ENCODE results near the gene PEBP1. TPM values are rescaled to one million over a fixed set of nuclear protein-coding genes. Genes with fewer than 3 reads are reported as not detected.
"Not testable (repeated sequence)": the region's sequence is repeated elsewhere in the genome, so short reads cannot be mapped to it uniquely, and the experiment has no call there.

The PEBP1 gene
- total RNA-seq, 1 donor from 2014 or later: 205 TPM

GRCh38 chr12:118109088-118109487 is 26.8 kb upstream of the PEBP1 start:
- DNase-seq (ENCODE audit: low spot score): no peak
- Mint-ChIP-seq H3K9me3 (no peaks in the 10 kb centered on the region), H3K27me3 (ENCODE audit: insufficient read depth) (peaks cover 7% of the 10 kb centered on the region), H3K4me3 (no peak overlapping the region), H3K36me3 (ENCODE audit: low read depth) (no peaks in the 10 kb centered on the region), H3K27ac (no peak overlapping the region), H3K4me1 (ENCODE audit: low read depth) (peaks cover 5% of the 10 kb centered on the region)
- intact Hi-C loops (cut with micrococcal nuclease): no loop called here

- H3K36me3 Mint-ChIP-seq (ENCODE audit: low read depth): no peaks in the 10 kb centered on the region
- H3K9me3 Mint-ChIP-seq: no peaks in the 10 kb centered on the region
- no peak for DNase-seq (ENCODE audit: low spot score)
- intact Hi-C loops (cut with micrococcal nuclease): no loop called here
- H3K27me3 Mint-ChIP-seq (ENCODE audit: insufficient read depth): peaks cover 2% of the 10 kb centered on the region
- H3K27ac Mint-ChIP-seq: no peak overlapping the region
- H3K4me3 Mint-ChIP-seq: no peak overlapping the region
- peaks cover 14% of the 10 kb centered on the region for H3K4me1 Mint-ChIP-seq (ENCODE audit: low read depth)
Measured at GRCh38 chr12:118119449-118119879, 16.5 kb upstream of the PEBP1 start.

DNA sequence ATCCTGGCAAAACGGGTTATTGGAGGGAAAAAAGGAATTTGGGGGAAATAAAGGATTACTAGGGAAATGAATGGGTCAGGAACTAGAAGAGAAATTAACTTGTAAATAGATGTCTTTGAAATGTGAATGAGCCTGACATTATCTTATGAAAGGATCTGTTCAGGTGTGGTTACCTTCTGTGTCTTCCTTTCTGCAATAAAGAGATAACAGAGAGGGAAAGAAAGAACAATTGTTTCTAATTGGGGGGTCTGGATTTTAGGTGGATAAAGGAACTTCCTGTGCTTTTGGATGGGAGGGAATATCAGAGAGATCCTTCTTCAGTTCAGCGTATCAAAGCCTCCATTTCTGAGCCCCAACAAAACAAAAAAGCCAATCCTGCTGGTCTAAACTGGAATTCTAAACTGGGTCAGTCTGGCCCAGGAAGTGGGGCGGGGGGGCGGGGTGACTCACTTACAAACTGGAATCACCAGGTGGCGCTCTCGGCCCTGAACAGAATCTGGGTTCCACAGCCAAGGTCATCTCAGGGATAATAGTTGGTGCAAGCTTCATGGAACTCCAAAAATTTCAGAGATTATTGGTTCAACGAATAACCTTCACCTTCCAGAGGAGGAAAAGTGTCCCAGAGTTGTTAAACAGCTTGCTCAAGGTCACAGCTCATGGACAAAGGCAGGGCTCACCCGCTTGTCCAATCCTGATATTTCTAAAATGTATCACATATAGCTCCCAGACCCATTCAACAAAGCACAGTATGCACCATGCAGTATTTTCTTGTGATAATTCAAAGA is 15.2 kb upstream of the PEBP1 start:
- Mint-ChIP-seq H3K9me3 (no peaks in the 10 kb centered on the region), H3K27me3 (ENCODE audit: insufficient read depth) (peaks cover 2% of the 10 kb centered on the region), H3K4me3 (no peak overlapping the region), H3K36me3 (ENCODE audit: low read depth) (no peaks in the 10 kb centered on the region), H3K27ac (no peak overlapping the region), H3K4me1 (ENCODE audit: low read depth) (peaks cover 14% of the 10 kb centered on the region)
- intact Hi-C loops (cut with micrococcal nuclease): loop anchor here (1.0 to 5.0 kb wide), 5 partner anchors 16 to 253 kb away; partner anchors contain the start of gene PEBP1
- peak; percentile 28 for DNase-seq (ENCODE audit: low spot score)

DNA sequence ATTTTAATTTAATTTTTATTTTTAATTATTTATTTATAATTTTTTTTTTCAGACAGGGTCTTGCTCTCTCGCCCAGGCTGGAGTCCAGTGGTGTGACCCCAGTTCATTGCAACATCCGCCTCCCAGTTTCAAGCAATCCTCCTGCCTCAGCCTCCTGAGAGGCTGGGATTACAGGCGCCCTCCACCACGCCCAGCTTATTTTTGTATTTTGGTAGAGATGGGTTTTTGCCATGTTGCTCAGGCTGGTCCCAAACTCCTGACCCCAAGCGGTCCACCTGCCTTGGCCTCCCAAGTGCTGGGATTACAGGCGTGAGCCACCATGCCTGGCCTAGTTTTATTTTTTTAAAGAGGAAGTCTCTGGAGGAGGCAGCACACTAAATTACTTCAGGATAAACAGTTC is 13.7 kb upstream of the PEBP1 start:
- no peak for DNase-seq (ENCODE audit: low spot score)
- Mint-ChIP-seq H3K36me3 (ENCODE audit: low read depth) (no peaks in the 10 kb centered on the region), H3K27ac (no peak overlapping the region), H3K27me3 (ENCODE audit: insufficient read depth) (peaks cover 2% of the 10 kb centered on the region), H3K4me3 (no peak overlapping the region), H3K4me1 (ENCODE audit: low read depth) (peaks cover 14% of the 10 kb centered on the region), H3K9me3 (no peaks in the 10 kb centered on the region)
- intact Hi-C loops (cut with micrococcal nuclease): loop anchor here (5.0 kb wide), 2 partner anchors 235 to 245 kb away; no protein-coding TSS in a partner anchor

- H3K4me1 Mint-ChIP-seq (ENCODE audit: low read depth): peaks cover 14% of the 10 kb centered on the region
- H3K9me3 Mint-ChIP-seq: no peaks in the 10 kb centered on the region
- H3K4me3 Mint-ChIP-seq: no peak overlapping the region
- intact Hi-C loops (cut with micrococcal nuclease): loop anchor here (5.0 kb wide), 2 partner anchors 233 to 247 kb away; no protein-coding TSS in a partner anchor
- DNase-seq (ENCODE audit: low spot score): no peak
- no peaks in the 10 kb centered on the region for H3K27me3 Mint-ChIP-seq (ENCODE audit: insufficient read depth)
- no peak overlapping the region for H3K27ac Mint-ChIP-seq
- H3K36me3 Mint-ChIP-seq (ENCODE audit: low read depth): no peaks in the 10 kb centered on the region
Measured at GRCh38 chr12:118124333-118124874, 11.5 kb upstream of the PEBP1 start.

DNA sequence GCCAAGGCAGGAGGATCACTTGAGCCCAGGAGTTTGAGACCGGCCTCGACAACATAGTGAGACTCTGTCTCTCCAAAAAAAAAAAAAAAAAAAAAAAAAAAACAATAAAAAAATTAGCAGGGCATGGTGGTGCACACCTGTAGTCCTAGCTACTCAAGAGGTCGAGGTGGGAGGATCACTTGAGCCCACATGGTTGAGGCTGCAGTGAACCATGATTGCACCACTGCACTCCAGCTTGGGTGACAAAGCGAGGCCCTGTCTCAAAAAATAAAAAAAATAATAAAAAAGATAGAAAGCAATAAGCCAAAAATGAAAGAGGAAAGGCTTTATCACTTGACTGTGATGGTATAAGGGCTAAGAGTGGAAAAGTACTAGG is 10.2 kb upstream of the PEBP1 start:
- H3K4me3 Mint-ChIP-seq: no peak overlapping the region
- intact Hi-C loops (cut with micrococcal nuclease): no loop called here
- no peaks in the 10 kb centered on the region for H3K27me3 Mint-ChIP-seq (ENCODE audit: insufficient read depth)
- H3K36me3 Mint-ChIP-seq (ENCODE audit: low read depth): no peaks in the 10 kb centered on the region
- H3K9me3 Mint-ChIP-seq: no peaks in the 10 kb centered on the region
- DNase-seq (ENCODE audit: low spot score): no peak
- peaks cover 8% of the 10 kb centered on the region for H3K4me1 Mint-ChIP-seq (ENCODE audit: low read depth)
- H3K27ac Mint-ChIP-seq: no peak overlapping the region

- Mint-ChIP-seq H3K4me3 (no peak overlapping the region), H3K27me3 (ENCODE audit: insufficient read depth) (no peaks in the 10 kb centered on the region), H3K27ac (no peak overlapping the region), H3K4me1 (ENCODE audit: low read depth) (peaks cover 3% of the 10 kb centered on the region), H3K36me3 (ENCODE audit: low read depth) (no peaks in the 10 kb centered on the region), H3K9me3 (no peaks in the 10 kb centered on the region)
- intact Hi-C loops (cut with micrococcal nuclease): no loop called here
- DNase-seq (ENCODE audit: low spot score): no peak
Measured at GRCh38 chr12:118126119-118126757, 9.7 kb upstream of the PEBP1 start.

- intact Hi-C loops (cut with micrococcal nuclease): no loop called here
- Mint-ChIP-seq H3K27ac (no peak overlapping the region), H3K9me3 (no peaks in the 10 kb centered on the region), H3K27me3 (ENCODE audit: insufficient read depth) (no peaks in the 10 kb centered on the region), H3K36me3 (ENCODE audit: low read depth) (no peaks in the 10 kb centered on the region), H3K4me1 (ENCODE audit: low read depth) (peaks cover 6% of the 10 kb centered on the region), H3K4me3 (no peak overlapping the region)
- DNase-seq (ENCODE audit: low spot score): no peak
Measured at GRCh38 chr12:118127867-118128266, 8.1 kb upstream of the PEBP1 start.

DNA sequence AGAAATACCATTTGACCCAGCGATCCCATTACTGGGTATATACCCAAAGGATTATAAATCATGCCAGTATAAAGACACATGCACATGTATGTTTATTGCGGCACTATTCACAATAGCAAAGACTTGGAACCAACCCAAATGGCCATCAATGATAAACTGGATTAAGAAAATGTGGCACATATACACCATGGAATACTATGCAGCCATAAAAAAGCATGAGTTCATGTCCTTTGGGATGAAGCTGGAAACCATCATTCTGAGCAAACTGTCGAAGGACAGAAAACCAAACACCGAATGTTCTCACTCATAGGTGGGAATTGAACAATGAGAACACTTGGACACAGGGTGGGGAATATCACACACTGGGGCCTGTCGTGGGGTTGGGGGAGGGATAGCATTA is 6.5 kb upstream of the PEBP1 start:
- intact Hi-C loops (cut with micrococcal nuclease); H3K9me3 Mint-ChIP-seq; H3K27ac Mint-ChIP-seq; H3K4me3 Mint-ChIP-seq; DNase-seq (ENCODE audit: low spot score); H3K4me1 Mint-ChIP-seq (ENCODE audit: low read depth); H3K36me3 Mint-ChIP-seq (ENCODE audit: low read depth); H3K27me3 Mint-ChIP-seq (ENCODE audit: insufficient read depth): not testable (repeated sequence)

- DNase-seq (ENCODE audit: low spot score): peak; percentile 9
- no peaks in the 10 kb centered on the region for H3K9me3 Mint-ChIP-seq
- no peaks in the 10 kb centered on the region for H3K27me3 Mint-ChIP-seq (ENCODE audit: insufficient read depth)
- peak overlapping the region; percentile 44 for H3K27ac Mint-ChIP-seq
- H3K4me3 Mint-ChIP-seq: peak overlapping the region; percentile 95
- H3K4me1 Mint-ChIP-seq (ENCODE audit: low read depth): peaks cover 18% of the 10 kb centered on the region
- H3K36me3 Mint-ChIP-seq (ENCODE audit: low read depth): peaks cover 17% of the 10 kb centered on the region
- intact Hi-C loops (cut with micrococcal nuclease): loop anchor here (1.0 to 2.0 kb wide), 7 partner anchors 15 to 262 kb away; partner anchors contain the start of genes RFC5 and VSIG10
Measured at GRCh38 chr12:118136559-118137003, 657 bp downstream of the PEBP1 start.

GRCh38 chr12:118137148-118137678 is 1.3 kb downstream of the PEBP1 start:
- Mint-ChIP-seq H3K27me3 (ENCODE audit: insufficient read depth) (no peaks in the 10 kb centered on the region), H3K27ac (peak overlapping the region; percentile 44), H3K4me3 (peak overlapping the region; percentile 95), H3K9me3 (no peaks in the 10 kb centered on the region), H3K4me1 (ENCODE audit: low read depth) (peaks cover 13% of the 10 kb centered on the region), H3K36me3 (ENCODE audit: low read depth) (peaks cover 20% of the 10 kb centered on the region)
- intact Hi-C loops (cut with micrococcal nuclease): loop anchor here (2.0 kb wide), 2 partner anchors 72 to 262 kb away; no protein-coding TSS in a partner anchor
- no peak for DNase-seq (ENCODE audit: low spot score)

- H3K27ac Mint-ChIP-seq: no peak overlapping the region
- H3K4me1 Mint-ChIP-seq (ENCODE audit: low read depth): peaks cover 22% of the 10 kb centered on the region
- no peaks in the 10 kb centered on the region for H3K9me3 Mint-ChIP-seq
- peaks cover 44% of the 10 kb centered on the region for H3K36me3 Mint-ChIP-seq (ENCODE audit: low read depth)
- no peak overlapping the region for H3K4me3 Mint-ChIP-seq
- intact Hi-C loops (cut with micrococcal nuclease): no loop called here
- no peaks in the 10 kb centered on the region for H3K27me3 Mint-ChIP-seq (ENCODE audit: insufficient read depth)
- DNase-seq (ENCODE audit: low spot score): no peak
Measured at GRCh38 chr12:118140825-118141224, 4.9 kb downstream of the PEBP1 start.

DNA sequence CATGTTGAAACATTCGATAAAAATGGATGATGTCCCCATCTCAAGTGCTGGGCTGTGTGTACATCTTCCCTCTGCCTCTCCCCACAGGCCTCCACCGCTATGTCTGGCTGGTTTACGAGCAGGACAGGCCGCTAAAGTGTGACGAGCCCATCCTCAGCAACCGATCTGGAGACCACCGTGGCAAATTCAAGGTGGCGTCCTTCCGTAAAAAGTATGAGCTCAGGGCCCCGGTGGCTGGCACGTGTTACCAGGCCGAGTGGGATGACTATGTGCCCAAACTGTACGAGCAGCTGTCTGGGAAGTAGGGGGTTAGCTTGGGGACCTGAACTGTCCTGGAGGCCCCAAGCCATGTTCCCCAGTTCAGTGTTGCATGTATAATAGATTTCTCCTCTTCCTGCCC is 8.6 kb downstream of the PEBP1 start:
- no peaks in the 10 kb centered on the region for H3K9me3 Mint-ChIP-seq
- peaks cover 49% of the 10 kb centered on the region for H3K36me3 Mint-ChIP-seq (ENCODE audit: low read depth)
- intact Hi-C loops (cut with micrococcal nuclease): no loop called here
- peaks cover 16% of the 10 kb centered on the region for H3K4me1 Mint-ChIP-seq (ENCODE audit: low read depth)
- DNase-seq (ENCODE audit: low spot score): no peak
- H3K27me3 Mint-ChIP-seq (ENCODE audit: insufficient read depth): no peaks in the 10 kb centered on the region
- H3K27ac Mint-ChIP-seq: no peak overlapping the region
- no peak overlapping the region for H3K4me3 Mint-ChIP-seq

All from activated T-helper 1 cell treated with anti-CD3 and anti-CD28 coated beads, Interleukin-12 subunit alpha, Interleukin-12 subunit beta, Interleukin-2, Interleukin-4 antibody, amounts not matched to agents 30 ng/mL and 10 ng/mL and 1 ng/mL, durations not matched to agents 14 hours and 24 hours and 36 hours (primary cell).